ENCODE data around the gene TBPL1. TPM values are rescaled to one million over a fixed set of nuclear protein-coding genes. Genes with fewer than 3 reads are reported as not detected.

The TBPL1 gene
- total RNA-seq, 1 donor from 2014 or later: 40.0 TPM

GRCh38 chr6:133992992-133993680 lies 40.1 kb downstream of the TBPL1 start:
- TF ChIP-seq, protein P1, sequence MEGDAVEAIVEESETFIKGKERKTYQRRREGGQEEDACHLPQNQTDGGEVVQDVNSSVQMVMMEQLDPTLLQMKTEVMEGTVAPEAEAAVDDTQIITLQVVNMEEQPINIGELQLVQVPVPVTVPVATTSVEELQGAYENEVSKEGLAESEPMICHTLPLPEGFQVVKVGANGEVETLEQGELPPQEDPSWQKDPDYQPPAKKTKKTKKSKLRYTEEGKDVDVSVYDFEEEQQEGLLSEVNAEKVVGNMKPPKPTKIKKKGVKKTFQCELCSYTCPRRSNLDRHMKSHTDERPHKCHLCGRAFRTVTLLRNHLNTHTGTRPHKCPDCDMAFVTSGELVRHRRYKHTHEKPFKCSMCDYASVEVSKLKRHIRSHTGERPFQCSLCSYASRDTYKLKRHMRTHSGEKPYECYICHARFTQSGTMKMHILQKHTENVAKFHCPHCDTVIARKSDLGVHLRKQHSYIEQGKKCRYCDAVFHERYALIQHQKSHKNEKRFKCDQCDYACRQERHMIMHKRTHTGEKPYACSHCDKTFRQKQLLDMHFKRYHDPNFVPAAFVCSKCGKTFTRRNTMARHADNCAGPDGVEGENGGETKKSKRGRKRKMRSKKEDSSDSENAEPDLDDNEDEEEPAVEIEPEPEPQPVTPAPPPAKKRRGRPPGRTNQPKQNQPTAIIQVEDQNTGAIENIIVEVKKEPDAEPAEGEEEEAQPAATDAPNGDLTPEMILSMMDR (IDR thresholded peaks at IDR 0.05; ENCODE audit: unreplicated experiment): no peak
- H3K9me3 Mint-ChIP-seq (ENCODE audit: unreplicated experiment): no peaks in the 10 kb centered on the region
- peaks cover 6% of the 10 kb centered on the region for H3K4me1 Mint-ChIP-seq (ENCODE audit: unreplicated experiment)
- H3K36me3 Mint-ChIP-seq (ENCODE audit: low read depth, unreplicated experiment): no peaks in the 10 kb centered on the region
- H3K4me3 Mint-ChIP-seq (ENCODE audit: unreplicated experiment): no peak overlapping the region
- H3K27me3 Mint-ChIP-seq (ENCODE audit: unreplicated experiment): no peaks in the 10 kb centered on the region
- H3K27ac Mint-ChIP-seq (ENCODE audit: unreplicated experiment): no peak overlapping the region
- no peak for DNase-seq (ENCODE audit: low spot score)

- Mint-ChIP-seq H3K27me3 (ENCODE audit: unreplicated experiment) (no peaks in the 10 kb centered on the region), H3K9me3 (ENCODE audit: unreplicated experiment) (no peaks in the 10 kb centered on the region), H3K4me3 (ENCODE audit: unreplicated experiment) (no peak overlapping the region), H3K27ac (ENCODE audit: unreplicated experiment) (no peak overlapping the region), H3K36me3 (ENCODE audit: low read depth, unreplicated experiment) (no peaks in the 10 kb centered on the region), H3K4me1 (ENCODE audit: unreplicated experiment) (no peaks in the 10 kb centered on the region)
- no peak for DNase-seq (ENCODE audit: low spot score)
- TF ChIP-seq, protein P1 (IDR thresholded peaks at IDR 0.05; ENCODE audit: unreplicated experiment): no peak
These were observed 42.3 kb downstream of the TBPL1 start for GRCh38 chr6:133995296-133995695.

- H3K27ac Mint-ChIP-seq (ENCODE audit: unreplicated experiment): no peak overlapping the region
- no peak for DNase-seq (ENCODE audit: low spot score)
- no peak overlapping the region for H3K4me3 Mint-ChIP-seq (ENCODE audit: unreplicated experiment)
- no peaks in the 10 kb centered on the region for H3K4me1 Mint-ChIP-seq (ENCODE audit: unreplicated experiment)
- no peaks in the 10 kb centered on the region for H3K9me3 Mint-ChIP-seq (ENCODE audit: unreplicated experiment)
- TF ChIP-seq, protein P1 (IDR thresholded peaks at IDR 0.05; ENCODE audit: unreplicated experiment): no peak
- H3K36me3 Mint-ChIP-seq (ENCODE audit: low read depth, unreplicated experiment): no peaks in the 10 kb centered on the region
- no peaks in the 10 kb centered on the region for H3K27me3 Mint-ChIP-seq (ENCODE audit: unreplicated experiment)
These were observed 42.7 kb downstream of the TBPL1 start for GRCh38 chr6:133995758-133996157.

DNA sequence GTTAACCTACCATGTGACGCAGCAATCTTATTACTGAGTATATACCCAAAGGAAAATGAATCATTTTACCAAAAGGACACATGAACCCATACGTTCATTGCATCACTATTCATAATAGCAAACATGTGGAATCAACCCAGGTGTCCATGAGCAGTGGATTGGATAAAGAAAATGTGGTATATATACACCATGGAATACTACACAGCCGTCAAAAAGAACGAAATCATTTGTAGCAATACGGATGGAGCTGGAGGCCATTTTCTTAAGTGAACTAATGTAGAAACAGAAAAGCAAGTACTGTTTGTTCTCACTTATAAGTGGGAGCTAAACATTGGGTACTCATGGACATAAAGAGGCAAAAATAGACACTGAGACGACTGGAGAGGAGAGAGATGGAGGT lies 44.2 kb downstream of the TBPL1 start:
- Mint-ChIP-seq H3K27ac (ENCODE audit: unreplicated experiment) (no peak overlapping the region), H3K36me3 (ENCODE audit: low read depth, unreplicated experiment) (no peaks in the 10 kb centered on the region), H3K27me3 (ENCODE audit: unreplicated experiment) (no peaks in the 10 kb centered on the region), H3K9me3 (ENCODE audit: unreplicated experiment) (no peaks in the 10 kb centered on the region), H3K4me1 (ENCODE audit: unreplicated experiment) (no peaks in the 10 kb centered on the region), H3K4me3 (ENCODE audit: unreplicated experiment) (no peak overlapping the region)
- DNase-seq (ENCODE audit: low spot score): no peak
- TF ChIP-seq, protein P1 (IDR thresholded peaks at IDR 0.05; ENCODE audit: unreplicated experiment): no peak

GRCh38 chr6:133999305-133999704 lies 46.3 kb downstream of the TBPL1 start:
- H3K36me3 Mint-ChIP-seq (ENCODE audit: low read depth, unreplicated experiment): no peaks in the 10 kb centered on the region
- no peaks in the 10 kb centered on the region for H3K9me3 Mint-ChIP-seq (ENCODE audit: unreplicated experiment)

More at GRCh38 chr6:133999305-133999704, 46.3 kb downstream of the TBPL1 start:
- Mint-ChIP-seq H3K4me3 (ENCODE audit: unreplicated experiment) (no peak overlapping the region), H3K27ac (ENCODE audit: unreplicated experiment) (no peak overlapping the region), H3K4me1 (ENCODE audit: unreplicated experiment) (no peaks in the 10 kb centered on the region), H3K27me3 (ENCODE audit: unreplicated experiment) (no peaks in the 10 kb centered on the region)
- TF ChIP-seq, protein P1 (IDR thresholded peaks at IDR 0.05; ENCODE audit: unreplicated experiment): no peak
- DNase-seq (ENCODE audit: low spot score): no peak

Measured in endothelial cell (in vitro differentiated cells).